ENCODE results near the gene LIN37. TPM values are rescaled to one million over a fixed set of nuclear protein-coding genes. Genes with fewer than 3 reads are reported as not detected.
A peak's percentile ranks its signal among the peaks of the same experiment; 100 is the strongest.

The LIN37 gene
- total RNA-seq, 1 donor from 2014 or later, result 11.4 TPM

- H3K4me3 ChIP-seq, result peak overlapping the region; percentile 69
- no peaks in the 10 kb centered on the region for H3K9me3 ChIP-seq (ENCODE audit: low read depth)
- peak; percentile 61 for DNase-seq (ENCODE audit: low spot score)
- no peak overlapping the region for H2AFZ ChIP-seq (replicated peaks)
- Mint-ChIP-seq H3K4me1 (peaks cover 24% of the 10 kb centered on the region), H3K27ac (no peak overlapping the region), H3K27me3 (ENCODE audit: insufficient read depth, low read depth) (peaks cover 7% of the 10 kb centered on the region), H3K36me3 (peaks cover 5% of the 10 kb centered on the region), H3K4me3 (peak overlapping the region; percentile 89), H3K9me3 (no peaks in the 10 kb centered on the region)
- TF ChIP-seq EZH2phosphoT487 (IDR thresholded peaks at IDR 0.05) (no peak), EZH2 (IDR thresholded peaks at IDR 0.05) (no peak), CTCF (IDR thresholded peaks at IDR 0.05) (no peak)
- H3F3A ChIP-seq (ENCODE audit: low read depth), result peaks cover 21% of the 10 kb centered on the region
- peak overlapping the region; percentile 65 for H3K4me2 ChIP-seq
- peaks cover 23% of the 10 kb centered on the region for H3K4me1 ChIP-seq
- no peaks in the 10 kb centered on the region for H3K79me2 ChIP-seq (ENCODE audit: low read depth)
- no peak overlapping the region for H3K27ac ChIP-seq
- peaks cover 22% of the 10 kb centered on the region for H3K27me3 ChIP-seq
- peaks cover 28% of the 10 kb centered on the region for H4K20me1 ChIP-seq (ENCODE audit: low read depth)
- H3K36me3 ChIP-seq, result no peaks in the 10 kb centered on the region
- no peak overlapping the region for H3K9ac ChIP-seq
Observed at GRCh38 chr19:35774274-35775045, 26.1 kb downstream of the LIN37 start.

- peak overlapping the region; percentile 65 for H3K4me2 ChIP-seq
- H3K79me2 ChIP-seq (ENCODE audit: low read depth), result no peaks in the 10 kb centered on the region
- no peaks in the 10 kb centered on the region for H3K36me3 ChIP-seq
- no peak for TF ChIP-seq EZH2 (IDR thresholded peaks at IDR 0.05)
- TF ChIP-seq CTCF (IDR thresholded peaks at IDR 0.05), result no peak
- no peak for TF ChIP-seq EZH2phosphoT487 (IDR thresholded peaks at IDR 0.05)
- peaks cover 28% of the 10 kb centered on the region for H4K20me1 ChIP-seq (ENCODE audit: low read depth)
- no peaks in the 10 kb centered on the region for H3K9me3 ChIP-seq (ENCODE audit: low read depth)
- no peak overlapping the region for H2AFZ ChIP-seq (replicated peaks)
- peaks cover 23% of the 10 kb centered on the region for H3K4me1 ChIP-seq
- H3K9me3 Mint-ChIP-seq, result no peaks in the 10 kb centered on the region
- H3K4me1 Mint-ChIP-seq, result peaks cover 24% of the 10 kb centered on the region
- peak overlapping the region; percentile 89 for H3K4me3 Mint-ChIP-seq
- no peak overlapping the region for H3K27ac Mint-ChIP-seq
- no peak overlapping the region for H3K9ac ChIP-seq
- H3K36me3 Mint-ChIP-seq, result peaks cover 5% of the 10 kb centered on the region
- H3K27me3 ChIP-seq, result peaks cover 22% of the 10 kb centered on the region
- H3K27me3 Mint-ChIP-seq (ENCODE audit: insufficient read depth, low read depth), result peaks cover 7% of the 10 kb centered on the region
- H3F3A ChIP-seq (ENCODE audit: low read depth), result peaks cover 21% of the 10 kb centered on the region
- DNase-seq (ENCODE audit: low spot score), result no peak
- no peak overlapping the region for H3K27ac ChIP-seq
- peak overlapping the region; percentile 69 for H3K4me3 ChIP-seq
Observed at GRCh38 chr19:35775046-35775297, 26.6 kb downstream of the LIN37 start.

GRCh38 chr19:35775298-35776101 lies 27.1 kb downstream of the LIN37 start, which contains the start of gene ARHGAP33:
ARHGAP33 (plus strand) TSS chr19:35775564; CDS start chr19:35775659, 95 bp downstream.
- H2AFZ ChIP-seq (replicated peaks), result no peak within 1 kb of the TSS
- Mint-ChIP-seq H3K4me1 (peaks cover 24% of the 10 kb centered on the region), H3K4me3 (peak within 1 kb of the TSS; percentile 91), H3K36me3 (peaks cover 5% of the 10 kb centered on the region), H3K27me3 (ENCODE audit: insufficient read depth, low read depth) (peaks cover 7% of the 10 kb centered on the region), H3K9me3 (no peaks in the 10 kb centered on the region), H3K27ac (no peak within 1 kb of the TSS)
- TF ChIP-seq EZH2 (IDR thresholded peaks at IDR 0.05), result no peak
- no peak for TF ChIP-seq CTCF (IDR thresholded peaks at IDR 0.05)
- no peak for TF ChIP-seq EZH2phosphoT487 (IDR thresholded peaks at IDR 0.05)
- H3K9me3 ChIP-seq (ENCODE audit: low read depth), result no peaks in the 10 kb centered on the region
- H3K36me3 ChIP-seq, result no peaks in the 10 kb centered on the region
- peak; percentile 100 for DNase-seq (ENCODE audit: low spot score)
- H3K27ac ChIP-seq, result no peak within 1 kb of the TSS
- no peaks in the 10 kb centered on the region for H3K79me2 ChIP-seq (ENCODE audit: low read depth)
- H3F3A ChIP-seq (ENCODE audit: low read depth), result peaks cover 21% of the 10 kb centered on the region
- H4K20me1 ChIP-seq (ENCODE audit: low read depth), result peaks cover 28% of the 10 kb centered on the region
- peak within 1 kb of the TSS; percentile 69 for H3K4me3 ChIP-seq
- H3K27me3 ChIP-seq, result peaks cover 22% of the 10 kb centered on the region
- no peak within 1 kb of the TSS for H3K9ac ChIP-seq
- H3K4me1 ChIP-seq, result peaks cover 23% of the 10 kb centered on the region
- peak within 1 kb of the TSS; percentile 84 for H3K4me2 ChIP-seq
